Tibial nerve (tissue), 4 donors: Measurements from ENCODE around the gene OR52E6. TPM values are rescaled to one million over a fixed set of nuclear protein-coding genes. Genes with fewer than 3 reads are reported as not detected.

Experiments
- DNase-seq, 2 donors: peaks; one replicate each; pipeline ENCODE4 v3.0.0-alpha.2; 2019; ENCODE audit warnings: low spot score in 2 of 2
- H3K27ac ChIP-seq, 4 donors: fragments of 200-600 bp; sonication (generic) in 3 of 4; one replicate each; pipeline ENCODE4 v1.5.1; 2017 to 2019; ENCODE audit warnings: mild to moderate bottlenecking in 1 of 4
- H3K27me3 ChIP-seq, 2 donors: fragments of 200-600 bp; sonication (generic) in 1 of 2; one replicate each; pipeline versions ENCODE4 v1.5.1 to v1.6.0; 2017 to 2019
- H3K36me3 ChIP-seq, 3 donors: fragments of 200-600 bp; sonication (generic); one replicate each; pipeline ENCODE4 v1.5.1; 2018 to 2019
- H3K4me1 ChIP-seq, 4 donors: fragments of 200-600 bp; sonication (generic) in 3 of 4; one replicate each; pipeline ENCODE4 v1.5.1; 2017 to 2019
- H3K4me3 ChIP-seq, 4 donors: fragments of 200-600 bp; sonication (generic) in 3 of 4; one replicate each; pipeline ENCODE4 v1.5.1; 2017 to 2019; ENCODE audit warnings: mild to moderate bottlenecking in 1 of 4, moderate library complexity in 1 of 4
- H3K9me3 ChIP-seq, 4 donors: fragments of 200-600 bp; sonication (generic) in 3 of 4; one replicate each; pipeline ENCODE4 v1.5.1; 2017 to 2019
- CTCF ChIP-seq, 5 experiments: fragments of 200-600 bp in 3 of 5; fragments of 450-650 bp in 2 of 5; sonication (generic) in 3 of 5; IDR thresholded peaks; one replicate each; pipeline ENCODE4 v1.5.1; 2016 to 2019; ENCODE audit warnings: antibody characterized with exemption in 5 of 5, mild to moderate bottlenecking in 3 of 5, moderate library complexity in 2 of 5
- EP300 ChIP-seq, 2 donors: sonication (generic); formaldehyde crosslinking; IDR thresholded peaks; one replicate each; pipeline ENCODE4 v1.6.1; 2017; ENCODE audit warnings: antibody characterized with exemption in 2 of 2, mild to moderate bottlenecking in 1 of 2
- POLR2A ChIP-seq, 2 donors: fragments of 450-650 bp; IDR thresholded peaks; one replicate each; pipeline ENCODE4 v1.6.1; 2017; ENCODE audit warnings: antibody characterized with exemption in 2 of 2, mild to moderate bottlenecking in 2 of 2, moderate library complexity in 2 of 2
- WGBS, 2 donors: methylation state at CpG; one replicate each; pipeline ENCODE4 v1.1.5; 2018; 5-methylcytosine and 5-hydroxymethylcytosine counted together
- total RNA-seq, 4 donors: library from RNA; depleted of rRNA; stranded (reverse); fragments of >200 nt; gene quantifications; one replicate each; pipeline ENCODE4 v1.1.0, GENCODE V29; 2016

The OR52E6 gene
- total RNA-seq, 4 donors from 2014 or later = not detected

- no peak overlapping the region for H3K4me3 ChIP-seq
- no peak overlapping the region for H3K27ac ChIP-seq
- no peaks in the 10 kb centered on the region for H3K27me3 ChIP-seq
- TF ChIP-seq CTCF (IDR thresholded peaks at IDR 0.05) (no peak), POLR2A (IDR thresholded peaks at IDR 0.05) (no peak), EP300 (IDR thresholded peaks at IDR 0.05) (no peak)
- H3K36me3 ChIP-seq = no peaks in the 10 kb centered on the region
- H3K4me1 ChIP-seq = no peaks in the 10 kb centered on the region
- DNase-seq = no peak
- H3K9me3 ChIP-seq = peaks cover 0 to 11% (median 0%) of the 10 kb centered on the region in 4 donors
Observed at GRCh38 chr11:5847711-5848110, 6.0 kb upstream of the OR52E6 start.

- WGBS, 2 donors = 32 to 53% methylated on average over 1 of the region's 1 CpG
- DNase-seq = no peak
- TF ChIP-seq POLR2A (IDR thresholded peaks at IDR 0.05) = no peak
- no peak overlapping the region for H3K4me3 ChIP-seq
- no peaks in the 10 kb centered on the region for H3K36me3 ChIP-seq
- H3K9me3 ChIP-seq = peaks cover 0 to 3% (median 0%) of the 10 kb centered on the region in 4 donors
- no peak overlapping the region for H3K27ac ChIP-seq
- H3K27me3 ChIP-seq = no peaks in the 10 kb centered on the region
- H3K4me1 ChIP-seq = no peaks in the 10 kb centered on the region
Observed at GRCh38 chr11:5846701-5847100, 5.0 kb upstream of the OR52E6 start.

GRCh38 chr11:5837695-5838094, 4.0 kb downstream of the OR52E6 start:
- no peak for DNase-seq
- 90 to 92% methylated on average over 2 of the region's 2 CpGs for WGBS, 2 donors
- no peaks in the 10 kb centered on the region for H3K4me1 ChIP-seq
- no peaks in the 10 kb centered on the region for H3K36me3 ChIP-seq
- H3K9me3 ChIP-seq = no peaks in the 10 kb centered on the region
- no peak overlapping the region for H3K4me3 ChIP-seq
- H3K27ac ChIP-seq = no peak overlapping the region
- TF ChIP-seq POLR2A (IDR thresholded peaks at IDR 0.05) = no peak
- no peak for TF ChIP-seq CTCF (IDR thresholded peaks at IDR 0.05)
- no peak for TF ChIP-seq EP300 (IDR thresholded peaks at IDR 0.05)
- no peaks in the 10 kb centered on the region for H3K27me3 ChIP-seq

GRCh38 chr11:5833446-5833845, 8.3 kb downstream of the OR52E6 start:
- H3K4me3 ChIP-seq = no peak overlapping the region
- TF ChIP-seq CTCF (IDR thresholded peaks at IDR 0.05) (no peak), EP300 (IDR thresholded peaks at IDR 0.05) (no peak), POLR2A (IDR thresholded peaks at IDR 0.05) (no peak)
- H3K27ac ChIP-seq = no peak overlapping the region
- H3K36me3 ChIP-seq = no peaks in the 10 kb centered on the region
- no peaks in the 10 kb centered on the region for H3K4me1 ChIP-seq
- WGBS, 2 donors = 62 to 69% methylated on average over 2 of the region's 2 CpGs
- H3K27me3 ChIP-seq = no peaks in the 10 kb centered on the region
- no peak for DNase-seq
- H3K9me3 ChIP-seq = no peaks in the 10 kb centered on the region

GRCh38 chr11:5831196-5831829, 10.4 kb downstream of the OR52E6 start:
- H3K27me3 ChIP-seq = no peaks in the 10 kb centered on the region
- TF ChIP-seq POLR2A (IDR thresholded peaks at IDR 0.05) = no peak
- TF ChIP-seq CTCF (IDR thresholded peaks at IDR 0.05) = no peak
- no peak for TF ChIP-seq EP300 (IDR thresholded peaks at IDR 0.05)
- WGBS, 2 donors = 45 to 68% methylated on average over 6 of the region's 6 CpGs
- no peak overlapping the region for H3K4me3 ChIP-seq
- no peaks in the 10 kb centered on the region for H3K36me3 ChIP-seq
- no peak overlapping the region for H3K27ac ChIP-seq
- no peaks in the 10 kb centered on the region for H3K4me1 ChIP-seq
- no peak for DNase-seq
- H3K9me3 ChIP-seq = no peaks in the 10 kb centered on the region
